C1 segment of cervical spinal cord (tissue), 14 donors: ENCODE measurements around the gene SRC.

ENCODE experiments used
- DNase-seq, 14 donors: peaks; one replicate each; lab custom pipeline; 2025; lab: John Stamatoyannopoulos, UW

The SRC gene

GRCh38 chr20:37408302-37409193 is 62.6 kb downstream of the SRC start:
- DNase-seq: no peak

- DNase-seq: no peak
Observed at GRCh38 chr20:37411408-37412219, 65.7 kb downstream of the SRC start.

- no peak for DNase-seq
Observed at GRCh38 chr20:37413023-37413334, 67.0 kb downstream of the SRC start.

GRCh38 chr20:37413379-37413778 is 67.4 kb downstream of the SRC start:
- no peak for DNase-seq

- DNase-seq: peak in 1 of 14 donors; percentile 32
Observed at GRCh38 chr20:37414224-37415035, 68.5 kb downstream of the SRC start.

- no peak for DNase-seq
Observed at GRCh38 chr20:37415118-37416085, 69.5 kb downstream of the SRC start.

GRCh38 chr20:37416100-37416847 is 70.3 kb downstream of the SRC start:
- DNase-seq: no peak

- DNase-seq: no peak
Observed at GRCh38 chr20:37416848-37417616, 71.1 kb downstream of the SRC start.

- DNase-seq: no peak
Observed at GRCh38 chr20:37417617-37418467, 71.9 kb downstream of the SRC start.

GRCh38 chr20:37418591-37419109 is 72.7 kb downstream of the SRC start:
- no peak for DNase-seq

- no peak for DNase-seq
Observed at GRCh38 chr20:37419307-37419706, 73.4 kb downstream of the SRC start.

- no peak for DNase-seq
Observed at GRCh38 chr20:37419774-37420542, 74.0 kb downstream of the SRC start.

- DNase-seq: no peak
Observed at GRCh38 chr20:37420610-37421009, 74.7 kb downstream of the SRC start.

GRCh38 chr20:37421060-37421905 is 75.3 kb downstream of the SRC start:
- DNase-seq: no peak

- DNase-seq: no peak
Observed at GRCh38 chr20:37421988-37422387, 76.0 kb downstream of the SRC start.

GRCh38 chr20:37422791-37423286 is 76.9 kb downstream of the SRC start:
- DNase-seq: no peak
